Parathyroid adenoma (tissue), 2 donors: Measurements from ENCODE around the gene HAUS2.

ENCODE experiments used
- H2AFZ ChIP-seq: fragments of 300-600 bp; sonication (generic); one replicate; pipeline ENCODE4 v1.7.0; 2017; ENCODE audit warnings: antibody characterized with exemption, mild to moderate bottlenecking
- H3K27ac ChIP-seq: fragments of 300-600 bp; sonication (generic); one replicate; pipeline ENCODE4 v1.7.0; 2017
- H3K27me3 ChIP-seq: fragments of 300-600 bp; sonication (generic); one replicate; pipeline ENCODE4 v1.7.0; 2017; ENCODE audit warnings: low read length; ENCODE audit not compliant: control insufficient read depth, insufficient read depth
- H3K36me3 ChIP-seq: fragments of 300-600 bp; sonication (generic); one replicate; pipeline ENCODE4 v1.7.0; 2017; ENCODE audit warnings: low read length; ENCODE audit not compliant: control insufficient read depth, insufficient read depth
- H3K4me1 ChIP-seq: fragments of 300-600 bp; sonication (generic); one replicate; pipeline ENCODE4 v1.7.0; 2017; ENCODE audit warnings: control low read depth
- H3K4me2 ChIP-seq: fragments of 300-600 bp; sonication (generic); one replicate; pipeline ENCODE4 v1.7.0; 2017; ENCODE audit warnings: low read length
- H3K4me3 ChIP-seq: fragments of 300-600 bp; sonication (generic); one replicate; pipeline ENCODE4 v1.7.0; 2017; ENCODE audit warnings: low read depth, low read length
- H3K79me2 ChIP-seq: fragments of 300-600 bp; sonication (generic); one replicate; pipeline ENCODE4 v1.7.0; 2017; ENCODE audit warnings: control low read depth
- H3K9ac ChIP-seq: fragments of 300-600 bp; sonication (generic); one replicate; pipeline ENCODE4 v1.7.0; 2017; ENCODE audit warnings: mild to moderate bottlenecking
- H3K9me3 ChIP-seq: fragments of 300-600 bp; sonication (generic); one replicate; pipeline ENCODE4 v1.7.0; 2017; ENCODE audit warnings: low read length; ENCODE audit not compliant: control insufficient read depth
- TF ChIP-seq, protein P1 (sequence below): fragments of 300-600 bp; sonication (generic); IDR thresholded peaks from one replicate; pipeline ENCODE4 v1.7.0; 2017; ENCODE audit warnings: antibody characterized with exemption, mild to moderate bottlenecking
- donor health status: primary hyperparathyroidism.

HAUS2 gene

DNA sequence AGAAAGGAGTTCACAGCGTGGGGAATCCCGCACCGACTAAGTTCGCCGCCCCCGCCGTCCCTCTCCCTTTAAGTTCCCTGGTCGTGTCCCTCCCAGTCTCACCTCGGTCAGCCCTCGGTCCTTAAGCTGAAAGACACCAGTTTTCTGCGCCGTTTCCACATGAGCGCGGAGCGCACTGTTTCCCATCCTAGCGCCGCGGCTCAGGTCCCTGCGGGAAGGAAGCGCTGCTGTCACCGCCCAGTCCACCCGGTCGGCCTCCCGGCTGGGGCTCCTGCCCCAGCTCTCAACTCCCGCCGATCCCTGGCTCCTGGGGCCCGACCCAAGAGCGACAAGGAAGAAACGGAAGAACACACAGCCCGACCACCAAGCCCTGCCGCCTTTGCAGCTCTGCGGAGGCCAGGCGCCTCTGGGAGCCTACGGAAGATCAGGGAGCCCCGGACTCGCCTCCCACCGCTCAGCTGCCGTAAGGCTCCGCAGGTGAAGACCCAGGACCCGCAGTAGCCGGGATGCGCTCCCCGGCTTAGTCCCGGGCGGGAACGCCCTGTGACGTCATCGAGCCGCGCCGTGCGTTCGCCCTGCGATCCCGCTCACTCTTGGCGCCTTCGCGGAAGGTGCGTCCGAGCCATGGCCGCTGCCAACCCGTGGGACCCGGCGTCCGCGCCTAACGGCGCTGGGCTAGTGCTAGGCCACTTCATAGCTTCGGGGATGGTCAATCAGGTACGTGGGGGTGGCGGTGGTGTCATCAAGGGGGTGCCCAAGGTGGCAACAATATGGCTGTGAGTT lies at the start of gene HAUS2, which contains the start of gene LRRC57:
Gene HAUS2, plus strand, starts transcription at position 590 of the 783 bp plus-strand sequence. Its CDS starts 35 bp downstream, at position 625.
Gene LRRC57, minus strand, starts transcription at position 545 of the 783 bp plus-strand sequence. Its CDS starts 359 bp downstream, at position 186.
- H3K79me2 ChIP-seq: peaks cover 3% of the 10 kb centered on the region
- H3K4me2 ChIP-seq: peak within 1 kb of the TSS; percentile 87
- no peaks in the 10 kb centered on the region for H3K9me3 ChIP-seq
- H3K27ac ChIP-seq: peak within 1 kb of the TSS; percentile 76
- no peaks in the 10 kb centered on the region for H3K36me3 ChIP-seq
- TF ChIP-seq, protein P1, sequence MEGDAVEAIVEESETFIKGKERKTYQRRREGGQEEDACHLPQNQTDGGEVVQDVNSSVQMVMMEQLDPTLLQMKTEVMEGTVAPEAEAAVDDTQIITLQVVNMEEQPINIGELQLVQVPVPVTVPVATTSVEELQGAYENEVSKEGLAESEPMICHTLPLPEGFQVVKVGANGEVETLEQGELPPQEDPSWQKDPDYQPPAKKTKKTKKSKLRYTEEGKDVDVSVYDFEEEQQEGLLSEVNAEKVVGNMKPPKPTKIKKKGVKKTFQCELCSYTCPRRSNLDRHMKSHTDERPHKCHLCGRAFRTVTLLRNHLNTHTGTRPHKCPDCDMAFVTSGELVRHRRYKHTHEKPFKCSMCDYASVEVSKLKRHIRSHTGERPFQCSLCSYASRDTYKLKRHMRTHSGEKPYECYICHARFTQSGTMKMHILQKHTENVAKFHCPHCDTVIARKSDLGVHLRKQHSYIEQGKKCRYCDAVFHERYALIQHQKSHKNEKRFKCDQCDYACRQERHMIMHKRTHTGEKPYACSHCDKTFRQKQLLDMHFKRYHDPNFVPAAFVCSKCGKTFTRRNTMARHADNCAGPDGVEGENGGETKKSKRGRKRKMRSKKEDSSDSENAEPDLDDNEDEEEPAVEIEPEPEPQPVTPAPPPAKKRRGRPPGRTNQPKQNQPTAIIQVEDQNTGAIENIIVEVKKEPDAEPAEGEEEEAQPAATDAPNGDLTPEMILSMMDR: no peak
- peaks cover 2% of the 10 kb centered on the region for H3K4me1 ChIP-seq
- no peaks in the 10 kb centered on the region for H3K27me3 ChIP-seq
- H3K9ac ChIP-seq: no peak within 1 kb of the TSS
- peak within 1 kb of the TSS; percentile 67 for H2AFZ ChIP-seq
- H3K4me3 ChIP-seq: peak within 1 kb of the TSS; percentile 97

DNA sequence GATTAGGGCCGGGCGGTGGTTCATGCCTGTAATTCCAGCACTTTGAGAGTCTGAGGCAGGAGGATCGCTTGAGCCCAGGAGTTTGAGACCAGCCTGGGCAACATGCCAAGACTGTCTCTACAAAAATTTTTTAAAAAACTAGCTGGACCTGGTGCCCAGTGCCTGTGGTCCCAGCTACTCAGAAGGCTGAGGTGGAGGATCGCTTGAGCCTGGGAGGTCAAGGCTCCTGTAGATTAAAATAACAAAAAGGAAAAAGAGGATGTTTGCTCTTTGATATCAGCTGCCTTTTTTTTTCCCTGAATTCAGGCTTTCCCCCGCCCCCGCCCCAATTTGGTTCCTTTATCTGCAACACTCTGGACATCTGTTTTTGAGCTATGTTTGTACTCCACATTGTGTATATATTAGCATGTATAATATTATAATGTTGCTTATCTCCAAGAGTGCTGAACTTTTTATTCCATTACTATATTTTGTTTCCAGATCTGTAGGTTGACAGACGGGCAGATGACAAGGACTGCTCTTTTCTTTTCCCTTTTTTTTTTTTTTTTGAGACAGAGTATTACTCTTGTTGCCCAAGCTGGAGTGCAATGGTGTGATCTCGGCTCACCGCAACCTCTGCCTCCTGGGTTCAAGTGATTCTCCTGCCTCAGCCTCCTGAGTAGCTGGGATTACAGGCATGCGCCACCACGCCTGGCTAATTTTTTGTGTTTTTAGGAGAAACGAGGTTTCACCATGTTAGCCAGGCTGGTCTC lies 48.6 kb upstream of the HAUS2 start:
- H3K4me1 ChIP-seq: peaks cover under 1% of the 10 kb centered on the region
- H2AFZ ChIP-seq: no peak overlapping the region
- no peak overlapping the region for H3K4me2 ChIP-seq
- no peaks in the 10 kb centered on the region for H3K27me3 ChIP-seq
- H3K36me3 ChIP-seq: no peaks in the 10 kb centered on the region
- no peaks in the 10 kb centered on the region for H3K9me3 ChIP-seq
- H3K4me3 ChIP-seq: no peak overlapping the region
- H3K9ac ChIP-seq: no peak overlapping the region
- TF ChIP-seq, protein P1: no peak
- peaks cover 2% of the 10 kb centered on the region for H3K79me2 ChIP-seq
- H3K27ac ChIP-seq: peak overlapping the region; percentile 4

DNA sequence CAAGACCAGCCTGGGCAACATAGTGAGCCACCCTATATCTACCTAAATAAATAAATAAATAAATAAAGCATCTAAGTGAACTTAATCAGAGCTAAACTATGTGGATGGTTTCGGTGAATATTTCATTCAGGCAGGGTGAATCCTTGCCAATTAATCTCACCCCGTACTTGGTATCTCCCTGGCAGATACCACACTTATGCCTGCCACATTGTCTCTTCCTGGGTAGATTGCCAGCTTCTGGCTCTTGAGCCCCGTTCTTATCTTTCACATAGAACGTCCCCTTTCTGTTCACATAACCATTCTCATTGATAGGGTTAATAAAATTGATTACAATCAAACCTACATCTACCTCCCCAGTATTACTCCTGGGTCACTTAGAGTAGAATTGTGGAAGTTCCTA lies 46.2 kb upstream of the HAUS2 start:
- Histone ChIP-seq H3K27me3 (no peaks in the 10 kb centered on the region), H3K79me2 (peaks cover 4% of the 10 kb centered on the region), H3K9ac (no peak overlapping the region), H3K36me3 (no peaks in the 10 kb centered on the region), H3K4me1 (no peaks in the 10 kb centered on the region), H3K9me3 (no peaks in the 10 kb centered on the region), H3K27ac (no peak overlapping the region), H3K4me3 (no peak overlapping the region), H3K4me2 (no peak overlapping the region), H2AFZ (no peak overlapping the region)
- TF ChIP-seq, protein P1: no peak

DNA sequence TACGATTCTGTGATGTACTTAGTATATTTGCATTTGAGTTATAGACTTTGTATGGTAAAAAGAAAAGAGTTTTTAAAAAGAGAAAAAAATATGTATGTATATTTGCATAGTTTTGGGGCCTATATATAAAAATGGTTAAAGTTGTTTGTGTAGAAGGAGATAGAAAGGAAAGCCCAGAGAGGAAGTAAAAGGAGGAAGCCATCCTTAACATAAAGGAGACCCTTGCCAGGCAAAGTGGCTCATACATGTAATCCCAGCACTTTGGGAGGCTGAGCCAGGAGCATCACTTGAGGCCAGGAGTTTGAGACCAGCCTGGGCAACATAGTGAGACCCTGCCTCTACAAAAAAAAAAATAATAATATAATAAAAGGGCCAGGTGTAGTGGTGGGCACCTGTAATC lies 44.8 kb upstream of the HAUS2 start:
- Histone ChIP-seq H3K27me3 (no peaks in the 10 kb centered on the region), H3K9ac (no peak overlapping the region), H2AFZ (no peak overlapping the region), H3K4me2 (no peak overlapping the region), H3K9me3 (no peaks in the 10 kb centered on the region), H3K27ac (no peak overlapping the region), H3K4me3 (no peak overlapping the region), H3K79me2 (peaks cover 4% of the 10 kb centered on the region), H3K4me1 (peaks cover 4% of the 10 kb centered on the region), H3K36me3 (no peaks in the 10 kb centered on the region)
- TF ChIP-seq, protein P1: no peak
